ENCODE results near the gene FRMPD4.

Gene FRMPD4

GRCh38 chrX:12170755-12171154 lies 32.5 kb downstream of the FRMPD4 start:
- TF ChIP-seq, protein P1, sequence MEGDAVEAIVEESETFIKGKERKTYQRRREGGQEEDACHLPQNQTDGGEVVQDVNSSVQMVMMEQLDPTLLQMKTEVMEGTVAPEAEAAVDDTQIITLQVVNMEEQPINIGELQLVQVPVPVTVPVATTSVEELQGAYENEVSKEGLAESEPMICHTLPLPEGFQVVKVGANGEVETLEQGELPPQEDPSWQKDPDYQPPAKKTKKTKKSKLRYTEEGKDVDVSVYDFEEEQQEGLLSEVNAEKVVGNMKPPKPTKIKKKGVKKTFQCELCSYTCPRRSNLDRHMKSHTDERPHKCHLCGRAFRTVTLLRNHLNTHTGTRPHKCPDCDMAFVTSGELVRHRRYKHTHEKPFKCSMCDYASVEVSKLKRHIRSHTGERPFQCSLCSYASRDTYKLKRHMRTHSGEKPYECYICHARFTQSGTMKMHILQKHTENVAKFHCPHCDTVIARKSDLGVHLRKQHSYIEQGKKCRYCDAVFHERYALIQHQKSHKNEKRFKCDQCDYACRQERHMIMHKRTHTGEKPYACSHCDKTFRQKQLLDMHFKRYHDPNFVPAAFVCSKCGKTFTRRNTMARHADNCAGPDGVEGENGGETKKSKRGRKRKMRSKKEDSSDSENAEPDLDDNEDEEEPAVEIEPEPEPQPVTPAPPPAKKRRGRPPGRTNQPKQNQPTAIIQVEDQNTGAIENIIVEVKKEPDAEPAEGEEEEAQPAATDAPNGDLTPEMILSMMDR (IDR thresholded peaks at IDR 0.05; ENCODE audit: insufficient read depth, low read length, poor library complexity, severe bottlenecking), result no peak

GRCh38 chrX:12174358-12174757 lies 36.1 kb downstream of the FRMPD4 start:
- no peak for DNase-seq (ENCODE audit: extremely low read depth, insufficient read length)

More at GRCh38 chrX:12170755-12171154, 32.5 kb downstream of the FRMPD4 start:
- no peak overlapping the region for H3K4me3 ChIP-seq (replicated peaks; ENCODE audit: low read depth, low read length)
- H3K27me3 ChIP-seq (replicated peaks; ENCODE audit: control insufficient read depth, insufficient read depth, low read length), result no peaks in the 10 kb centered on the region
- no peaks in the 10 kb centered on the region for H3K36me3 ChIP-seq (ENCODE audit: control insufficient read depth, insufficient read depth, low read length)
- DNase-seq (ENCODE audit: extremely low read depth, insufficient read length), result no peak

DNA sequence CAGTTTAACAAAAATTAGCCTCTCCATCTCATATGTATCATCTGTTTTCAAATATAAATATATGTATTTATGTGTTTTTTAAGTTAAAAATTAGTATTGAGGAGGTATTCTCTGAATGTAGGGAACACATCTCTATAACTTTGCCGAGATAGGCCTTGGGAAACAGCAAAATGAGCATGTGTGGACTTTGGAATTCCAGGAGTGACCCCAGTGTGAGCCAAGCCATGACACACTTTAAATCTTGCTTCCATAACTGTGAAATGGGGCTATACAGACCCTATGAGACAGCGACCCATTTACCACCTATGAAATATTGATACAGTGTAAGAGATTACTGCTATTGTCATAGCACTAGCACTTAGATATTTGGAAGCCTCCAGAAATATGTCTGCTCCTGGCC lies 58.8 kb downstream of the FRMPD4 start:
- Histone ChIP-seq H3K4me3 (replicated peaks; ENCODE audit: low read depth, low read length) (no peak overlapping the region), H3K27me3 (replicated peaks; ENCODE audit: control insufficient read depth, insufficient read depth, low read length) (no peaks in the 10 kb centered on the region), H3K36me3 (ENCODE audit: control insufficient read depth, insufficient read depth, low read length) (no peaks in the 10 kb centered on the region)
- no peak for DNase-seq (ENCODE audit: extremely low read depth, insufficient read length)
- TF ChIP-seq, protein P1 (IDR thresholded peaks at IDR 0.05; ENCODE audit: insufficient read depth, low read length, poor library complexity, severe bottlenecking), result no peak

More at GRCh38 chrX:12174358-12174757, 36.1 kb downstream of the FRMPD4 start:
- Histone ChIP-seq H3K36me3 (ENCODE audit: control insufficient read depth, insufficient read depth, low read length) (no peaks in the 10 kb centered on the region), H3K27me3 (replicated peaks; ENCODE audit: control insufficient read depth, insufficient read depth, low read length) (no peaks in the 10 kb centered on the region), H3K4me3 (replicated peaks; ENCODE audit: low read depth, low read length) (no peak overlapping the region)
- TF ChIP-seq, protein P1 (IDR thresholded peaks at IDR 0.05; ENCODE audit: insufficient read depth, low read length, poor library complexity, severe bottlenecking), result no peak

- H3K4me3 ChIP-seq (replicated peaks; ENCODE audit: low read depth, low read length), result no peak overlapping the region
- no peaks in the 10 kb centered on the region; the same call in 1 of the 2 replicates for H3K27me3 ChIP-seq (replicated peaks; ENCODE audit: control insufficient read depth, insufficient read depth, low read length)
- H3K36me3 ChIP-seq (ENCODE audit: control insufficient read depth, insufficient read depth, low read length), result no peaks in the 10 kb centered on the region
- TF ChIP-seq, protein P1 (IDR thresholded peaks at IDR 0.05; ENCODE audit: insufficient read depth, low read length, poor library complexity, severe bottlenecking), result no peak
- no peak for DNase-seq (ENCODE audit: extremely low read depth, insufficient read length)
Observed at GRCh38 chrX:12206413-12206812, 68.1 kb downstream of the FRMPD4 start.

DNA sequence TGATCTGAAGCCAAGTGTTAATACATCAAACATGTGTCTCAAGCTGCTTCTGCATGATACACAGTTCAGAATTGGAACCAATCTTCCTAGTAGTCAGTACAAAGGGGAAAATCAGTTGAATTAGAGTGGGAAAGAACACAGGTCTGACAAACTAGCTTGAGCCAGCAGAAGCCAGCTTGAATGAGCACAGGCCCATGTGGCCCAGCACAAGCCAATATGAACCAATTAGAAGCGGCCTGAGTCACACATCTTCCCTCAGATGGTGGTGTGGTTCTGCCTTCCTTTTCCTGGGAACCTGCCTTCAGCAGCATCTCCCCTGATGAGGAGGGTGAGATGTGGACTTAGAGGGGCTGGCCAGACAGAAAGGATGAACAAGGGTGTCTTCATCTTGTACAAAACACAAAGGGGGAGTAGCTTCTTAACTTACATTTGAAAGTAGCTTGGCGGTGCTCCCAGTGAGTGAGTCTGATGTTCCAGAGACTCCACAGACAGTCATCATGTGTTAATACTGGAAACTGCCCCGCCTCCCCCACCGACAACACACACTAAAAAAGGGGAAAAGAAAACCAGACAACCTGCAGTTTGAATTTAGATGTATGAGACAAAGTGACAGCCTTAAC lies 72.0 kb downstream of the FRMPD4 start:
- Histone ChIP-seq H3K4me3 (replicated peaks; ENCODE audit: low read depth, low read length) (no peak overlapping the region), H3K36me3 (ENCODE audit: control insufficient read depth, insufficient read depth, low read length) (no peaks in the 10 kb centered on the region), H3K27me3 (replicated peaks; ENCODE audit: control insufficient read depth, insufficient read depth, low read length) (no peaks in the 10 kb centered on the region; the same call in 1 of the 2 replicates)
- DNase-seq (ENCODE audit: extremely low read depth, insufficient read length), result no peak
- TF ChIP-seq, protein P1 (IDR thresholded peaks at IDR 0.05; ENCODE audit: insufficient read depth, low read length, poor library complexity, severe bottlenecking), result no peak

Data from GM06990 (cell line).